ENCODE data around the gene FGF14. TPM values are rescaled to one million over a fixed set of nuclear protein-coding genes. Genes with fewer than 3 reads are reported as not detected.

The FGF14 gene
- total and polyA plus RNA-seq, 2 donors from 2014 or later: 0.47 to 3.3 TPM

GRCh38 chr13:102394158-102395053, 7.4 kb downstream of the FGF14 start:
- peak overlapping the region in 1 of 2 donors; percentile 52 for H3K27ac ChIP-seq (ENCODE audit: low read depth in 2 of 2, low read length in 2 of 2)
- H3K36me3 ChIP-seq (ENCODE audit: control insufficient read depth in 2 of 3, insufficient read depth in 3 of 3, low read length in 3 of 3): no peaks in the 10 kb centered on the region
- DNase-seq (peak; percentile 96 to 98 (median 97)), FAIRE-seq (no peak)
- peaks cover 0 to 6% (median 5%) of the 10 kb centered on the region in 3 donors for H3K4me1 ChIP-seq (ENCODE audit: control insufficient read depth in 2 of 3, insufficient read depth in 2 of 3, low read depth in 1 of 3, low read length in 3 of 3)
- H3K27me3 ChIP-seq (ENCODE audit: control insufficient read depth, insufficient read depth, low read length): no peaks in the 10 kb centered on the region
- H3K9ac ChIP-seq (ENCODE audit: low read length in 3 of 3): peak overlapping the region; percentile 15 to 71 (median 58)
- no peaks in the 10 kb centered on the region for H3K9me3 ChIP-seq (ENCODE audit: control insufficient read depth in 2 of 3, insufficient read depth in 1 of 3, low read length in 3 of 3)
- intact Hi-C loops (cut with DNase I): no loop called here
- H3K4me3 ChIP-seq (ENCODE audit: low read length in 3 of 3): peak overlapping the region; percentile 42 to 84 (median 84)
- no peak for TF ChIP-seq CTCF (IDR thresholded peaks at IDR 0.05; ENCODE audit: borderline replicate concordance, extremely low read depth, insufficient read depth)

- Histone ChIP-seq H3K9me3 (ENCODE audit: control insufficient read depth in 2 of 3, insufficient read depth in 1 of 3, low read length in 3 of 3) (no peaks in the 10 kb centered on the region), H3K4me3 (ENCODE audit: low read length in 3 of 3) (no peak overlapping the region), H3K27me3 (ENCODE audit: control insufficient read depth, insufficient read depth, low read length) (no peaks in the 10 kb centered on the region), H3K36me3 (ENCODE audit: control insufficient read depth in 2 of 3, insufficient read depth in 3 of 3, low read length in 3 of 3) (no peaks in the 10 kb centered on the region), H3K9ac (ENCODE audit: low read length in 3 of 3) (no peak overlapping the region), H3K27ac (ENCODE audit: low read depth in 2 of 2, low read length in 2 of 2) (no peak overlapping the region), H3K4me1 (ENCODE audit: control insufficient read depth in 2 of 3, insufficient read depth in 2 of 3, low read depth in 1 of 3, low read length in 3 of 3) (peaks cover 0 to 6% (median 5%) of the 10 kb centered on the region in 3 donors)
- intact Hi-C loops (cut with DNase I): no loop called here
- FAIRE-seq (no peak), DNase-seq (no peak)
- TF ChIP-seq CTCF (IDR thresholded peaks at IDR 0.05; ENCODE audit: borderline replicate concordance, extremely low read depth, insufficient read depth): no peak
These were observed 9.2 kb downstream of the FGF14 start for GRCh38 chr13:102392481-102393209.

GRCh38 chr13:102386461-102386860, 15.4 kb downstream of the FGF14 start:
- H3K4me3 ChIP-seq (ENCODE audit: low read length in 3 of 3): no peak overlapping the region
- TF ChIP-seq CTCF (IDR thresholded peaks at IDR 0.05; ENCODE audit: borderline replicate concordance, extremely low read depth, insufficient read depth): no peak
- FAIRE-seq: no peak
- H3K9me3 ChIP-seq (ENCODE audit: control insufficient read depth in 2 of 3, insufficient read depth in 1 of 3, low read length in 3 of 3): no peaks in the 10 kb centered on the region
- no peak overlapping the region for H3K9ac ChIP-seq (ENCODE audit: low read length in 3 of 3)
- H3K36me3 ChIP-seq (ENCODE audit: control insufficient read depth in 2 of 3, insufficient read depth in 3 of 3, low read length in 3 of 3): no peaks in the 10 kb centered on the region
- no peak for DNase-seq
- no peaks in the 10 kb centered on the region for H3K4me1 ChIP-seq (ENCODE audit: control insufficient read depth in 2 of 3, insufficient read depth in 2 of 3, low read depth in 1 of 3, low read length in 3 of 3)
- H3K27ac ChIP-seq (ENCODE audit: low read depth in 2 of 2, low read length in 2 of 2): no peak overlapping the region
- intact Hi-C loops (cut with DNase I): no loop called here
- no peaks in the 10 kb centered on the region for H3K27me3 ChIP-seq (ENCODE audit: control insufficient read depth, insufficient read depth, low read length)

Data from kidney (tissue), 14 donors.